Measurements from ENCODE around the gene IQGAP2. TPM values are rescaled to one million over a fixed set of nuclear protein-coding genes. Genes with fewer than 3 reads are reported as not detected.

Gene IQGAP2
- total and polyA plus RNA-seq, 9 of the 15 experiments (the other 6 are each of a cell fraction or from before 2014, with no cell fraction given), result 8.7 to 23.2 (median 17.4) TPM

- TF ChIP-seq ZNF592 (IDR thresholded peaks at IDR 0.05) (peak; percentile 48), RAD21 (CRISPR knock-in tag; conservative IDR thresholded peaks at IDR 0.05 in 1 of 2, IDR thresholded peaks at IDR 0.05 in 1 of 2) (peak; percentile 79 to 81), RBBP5 (IDR thresholded peaks at IDR 0.05; ENCODE audit: borderline replicate concordance, insufficient read depth, low read length, poor library complexity, severe bottlenecking) (peak; percentile 53), SMARCA5 (IDR thresholded peaks at IDR 0.05) (peak; percentile 40; the same call in 1 of the 2 replicates), ATF2 (CRISPR knock-in tag; IDR thresholded peaks at IDR 0.05) (peak; percentile 33; the same call in 1 of the 2 replicates), MNT (conservative IDR thresholded peaks at IDR 0.05) (peak; percentile 72 to 85), BRD9 (IDR thresholded peaks at IDR 0.05; ENCODE audit: low read depth, partially characterized antibody) (peak; percentile 71), FUS (optimal IDR thresholded peaks at IDR 0.05; ENCODE audit: low read depth, low read length) (peak; percentile 76), ZBTB33 (CRISPR knock-in tag; IDR thresholded peaks at IDR 0.05) (peak; percentile 49; the same call in 1 of the 2 replicates), ILK (tag; IDR thresholded peaks at IDR 0.05; ENCODE audit: borderline replicate concordance, low read depth) (no peak), CTBP1 (IDR thresholded peaks at IDR 0.05; ENCODE audit: borderline replicate concordance) (peak; percentile 81), MLLT1 (IDR thresholded peaks at IDR 0.05) (peak in 1 of 2 experiments; percentile 54; a peak in 1 of 4 replicates), ZNF282 (CRISPR knock-in tag; IDR thresholded peaks at IDR 0.05) (0 out of 2 replicates have a peak, but pooled peaks have one; percentile 56)
Measured at GRCh38 chr5:76402886-76403765, at the start of gene IQGAP2 (continued).
